Thoracic aorta (tissue), 2 donors: ENCODE measurements around the gene RAPGEF3. TPM values are rescaled to one million over a fixed set of nuclear protein-coding genes. Genes with fewer than 3 reads are reported as not detected.

Experiments used
- ATAC-seq: fragments of 150-250 bp; one replicate; pipeline ENCODE4 v1.8.0; 2017; ENCODE audit warnings: low read depth; ENCODE audit not compliant: insufficient number of reproducible peaks, low FRiP score
- DNase-seq: peaks from one replicate; pipeline ENCODE4 v3.0.0-alpha.2; 2020; ENCODE audit warnings: low spot score
- H3K27ac ChIP-seq, 2 donors: fragments of 200-600 bp; sonication (generic); 1 replicate in 1 of 2; 2 replicates in 1 of 2; pipeline ENCODE4 v1.5.1; 2016; ENCODE audit warnings: mild to moderate bottlenecking in 2 of 2, moderate library complexity in 2 of 2
- H3K27me3 ChIP-seq: fragments of 200-600 bp; sonication (generic); replicated peaks from 2 replicates; pipeline ENCODE4 v1.6.0; 2016; ENCODE audit warnings: mild to moderate bottlenecking; ENCODE audit not compliant: insufficient read depth
- H3K36me3 ChIP-seq: fragments of 200-600 bp; sonication (generic); one replicate; pipeline ENCODE4 v1.5.1; 2016
- H3K4me1 ChIP-seq, 2 donors: fragments of 200-600 bp; sonication (generic); 1 replicate in 1 of 2; 2 replicates in 1 of 2; pipeline versions ENCODE4 v1.5.1 to v1.6.0; 2016; ENCODE audit warnings: low read depth in 2 of 2, mild to moderate bottlenecking in 1 of 2; ENCODE audit not compliant: control insufficient read depth in 1 of 2
- H3K4me3 ChIP-seq: fragments of 200-600 bp; sonication (generic); 2 replicates; pipeline ENCODE4 v1.5.1; 2016; ENCODE audit warnings: mild to moderate bottlenecking
- H3K9me3 ChIP-seq: fragments of 200-600 bp; sonication (generic); 2 replicates; pipeline ENCODE4 v1.5.1; 2016
- CTCF ChIP-seq: fragments of 200-600 bp; sonication (generic); IDR thresholded peaks from one replicate; pipeline ENCODE4 v1.5.1; 2019; ENCODE audit warnings: antibody characterized with exemption
- total RNA-seq, 2 donors: library from RNA; depleted of rRNA; stranded (reverse); fragments of >200 nt; gene quantifications; one replicate each; pipeline versions ENCODE4 v1.1.0 to v1.2.3, GENCODE V29; 2016

RAPGEF3 gene
- total RNA-seq, 2 donors from 2014 or later = 40.9 to 77.4 TPM

GRCh38 chr12:47711448-47711847 is 47.2 kb downstream of the RAPGEF3 start:
- no peak for TF ChIP-seq CTCF
- Histone ChIP-seq H3K9me3 (no peaks in the 10 kb centered on the region), H3K27ac (no peak overlapping the region), H3K27me3 (no peaks in the 10 kb centered on the region), H3K4me3 (no peak overlapping the region), H3K4me1 (peaks cover 9 to 28% of the 10 kb centered on the region in 2 donors), H3K36me3 (no peaks in the 10 kb centered on the region)
- DNase-seq (no peak), ATAC-seq (no peak)

GRCh38 chr12:47710278-47710677 is 48.4 kb downstream of the RAPGEF3 start:
- H3K27ac ChIP-seq = no peak overlapping the region
- no peaks in the 10 kb centered on the region for H3K9me3 ChIP-seq
- ATAC-seq = no peak
- TF ChIP-seq CTCF = no peak
- peaks cover 0 to 18% of the 10 kb centered on the region in 2 donors for H3K4me1 ChIP-seq
- H3K36me3 ChIP-seq = no peaks in the 10 kb centered on the region
- H3K27me3 ChIP-seq = no peaks in the 10 kb centered on the region
- no peak for DNase-seq
- no peak overlapping the region for H3K4me3 ChIP-seq

- DNase-seq (no peak), ATAC-seq (no peak)
- no peaks in the 10 kb centered on the region for H3K27me3 ChIP-seq
- TF ChIP-seq CTCF = no peak
- peaks cover 4 to 18% of the 10 kb centered on the region in 2 donors for H3K4me1 ChIP-seq
- no peaks in the 10 kb centered on the region for H3K9me3 ChIP-seq
- H3K36me3 ChIP-seq = no peaks in the 10 kb centered on the region
- no peak overlapping the region for H3K27ac ChIP-seq
- no peak overlapping the region for H3K4me3 ChIP-seq
These were observed 49.0 kb downstream of the RAPGEF3 start for GRCh38 chr12:47709671-47710070.

GRCh38 chr12:47709237-47709636 is 49.4 kb downstream of the RAPGEF3 start:
- no peak for DNase-seq

GRCh38 chr12:47707905-47708543 is 50.7 kb downstream of the RAPGEF3 start:
- Histone ChIP-seq H3K27ac (no peak overlapping the region), H3K4me1 (peaks cover 4 to 25% of the 10 kb centered on the region in 2 donors), H3K27me3 (no peaks in the 10 kb centered on the region), H3K4me3 (no peak overlapping the region), H3K36me3 (no peaks in the 10 kb centered on the region), H3K9me3 (no peaks in the 10 kb centered on the region)
- DNase-seq (no peak), ATAC-seq (no peak)
- TF ChIP-seq CTCF = no peak

More at GRCh38 chr12:47709237-47709636, 49.4 kb downstream of the RAPGEF3 start:
- Histone ChIP-seq H3K4me3 (no peak overlapping the region), H3K36me3 (no peaks in the 10 kb centered on the region), H3K9me3 (no peaks in the 10 kb centered on the region), H3K4me1 (peaks cover 4 to 22% of the 10 kb centered on the region in 2 donors), H3K27ac (no peak overlapping the region), H3K27me3 (no peaks in the 10 kb centered on the region)
- TF ChIP-seq CTCF = no peak
- ATAC-seq = no peak
